Heart right ventricle (tissue), 16 donors: ENCODE measurements around the gene NEUROG2. TPM values are rescaled to one million over a fixed set of nuclear protein-coding genes. Genes with fewer than 3 reads are reported as not detected.
A peak's percentile ranks its signal among the peaks of the same experiment; 100 is the strongest.

ENCODE experiments used
- ATAC-seq, 8 donors: fragments of 200-7000 bp; cut with Tn5 transposase; one replicate each; pipeline ENCODE4 v1.9.1; 2020; ENCODE audit warnings: mild to moderate bottlenecking in 8 of 8, moderate library complexity in 8 of 8, moderate number of reproducible peaks in 1 of 8
- DNase-seq, 2 donors: peaks; one replicate each; pipeline ENCODE4 v3.0.0-alpha.2; 2020
- H3K27ac ChIP-seq, 10 donors: fragments of 200-600 bp; sonication (generic) in 2 of 10; one replicate each; pipeline versions ENCODE4 v1.5.0 to v1.8.0; 2020 to 2022; ENCODE audit warnings: mild to moderate bottlenecking in 3 of 10
- H3K27me3 ChIP-seq, 7 donors: fragments of 200-600 bp; one replicate each; pipeline ENCODE4 v1.8.0; 2021 to 2022; ENCODE audit warnings: mild to moderate bottlenecking in 2 of 7
- H3K36me3 ChIP-seq, 9 donors: fragments of 200-600 bp; sonication (generic) in 1 of 9; one replicate each; pipeline versions ENCODE4 v1.5.0 to v1.8.0; 2020 to 2022; ENCODE audit warnings: mild to moderate bottlenecking in 2 of 9
- H3K4me1 ChIP-seq, 9 donors: fragments of 200-600 bp; sonication (generic) in 1 of 9; one replicate each; pipeline versions ENCODE4 v1.5.0 to v1.8.0; 2020 to 2022; ENCODE audit warnings: mild to moderate bottlenecking in 4 of 9
- H3K4me3 ChIP-seq, 10 donors: fragments of 200-600 bp; sonication (generic) in 2 of 10; one replicate each; pipeline versions ENCODE4 v1.5.0 to v1.8.0; 2020 to 2022; ENCODE audit warnings: mild to moderate bottlenecking in 7 of 10, moderate library complexity in 2 of 10
- H3K9me3 ChIP-seq, 11 donors: fragments of 200-600 bp in 10 of 11; sonication (generic) in 2 of 11; one replicate each; pipeline versions ENCODE4 v1.5.0 to v1.8.0; 2013 to 2022; ENCODE audit warnings: mild to moderate bottlenecking in 2 of 11, control low read depth in 1 of 11, moderate library complexity in 1 of 11
- WGBS, 2 donors: extraction: QIAGEN DNeasy Blood & Tissue Kit; methylation state at CpG; one replicate each; pipeline ENCODE4 v1.1.7; 2013; ENCODE audit warnings: inconsistent platforms in 1 of 2; 5-methylcytosine and 5-hydroxymethylcytosine counted together
- intact Hi-C, 10 donors: fragments of 100-400 bp; cut with DNase I; formaldehyde crosslinking; loops; one replicate each; pipeline versions ENCODE4 v1.11.1 to v1.14.2; 2022
- polyA plus RNA-seq, 2 donors: library from polyadenylated mRNA; stranded (reverse); fragments of 200-250 nt; gene quantifications; one replicate each; pipeline ENCODE4 v1.2.3, GENCODE V29; 2013
- total RNA-seq, 10 donors: library from RNA; stranded (reverse); fragmentation: NEBNext Ultra II Directional in 3 of 10; extraction: Animal tissue kit (Norgen Biotek cat#: 25700) in 3 of 10; gene quantifications; one replicate each; pipeline versions ENCODE4 v1.2.1 to v1.2.4, GENCODE V29; 2021 to 2023
- TF ChIP-seq, protein P1 (sequence below), 9 donors: fragments of 200-600 bp; sonication (generic) in 2 of 9; IDR thresholded peaks; one replicate each; pipeline versions ENCODE4 v1.5.0 to v1.8.0; 2021 to 2022; ENCODE audit warnings: antibody characterized with exemption in 9 of 9, mild to moderate bottlenecking in 5 of 9, moderate library complexity in 1 of 9
- donor health status: Arrhythmogenic right ventricular cardiomyopathy.
- donor health status: ischemic (EF 13 %, LVEDD 7.1; RV severe dilation, severe dysfunction).
- donor health status: healthy with polysubstance abuse.
- donor health status: DM: no; HTN: yes; CAD: no.
- donor health status: DM: no; HTN: no; CAD: no.
- donor health status: ischemic (EF 25% LVEDD 6.9; RV normal size, moderate dysfunction).
- donor health status: ischemic (EF 25% LVEDD 5.7; RV mildly dilated, moderate dysfunction).
- donor health status: healthy.
- donor health status: DM: yes; HTN: yes; CAD: no.
- donor health status: Ischemic cardiomyopathy.
- donor health status: ischemic (EF 35%, LVEDD 5.7; RV mildly dilated, moderate dysfunction).
- donor health status: nonischemic (EF 11% LVEDD 7.7; RV severe dilation, severe dysfunction).
- donor health status: DM: yes; HTN: yes; CAD: no.
- donor health status: PGD.
- donor health status: ischemic (EF 29% LVEDD 5.4; RV normal size, mild dysfunction).
- donor health status: nonischemic (EF 23%, LVEDD 6.1; RV moderate dilation, normal function).

Gene NEUROG2
- total and polyA plus RNA-seq, 12 donors = not detected

DNA sequence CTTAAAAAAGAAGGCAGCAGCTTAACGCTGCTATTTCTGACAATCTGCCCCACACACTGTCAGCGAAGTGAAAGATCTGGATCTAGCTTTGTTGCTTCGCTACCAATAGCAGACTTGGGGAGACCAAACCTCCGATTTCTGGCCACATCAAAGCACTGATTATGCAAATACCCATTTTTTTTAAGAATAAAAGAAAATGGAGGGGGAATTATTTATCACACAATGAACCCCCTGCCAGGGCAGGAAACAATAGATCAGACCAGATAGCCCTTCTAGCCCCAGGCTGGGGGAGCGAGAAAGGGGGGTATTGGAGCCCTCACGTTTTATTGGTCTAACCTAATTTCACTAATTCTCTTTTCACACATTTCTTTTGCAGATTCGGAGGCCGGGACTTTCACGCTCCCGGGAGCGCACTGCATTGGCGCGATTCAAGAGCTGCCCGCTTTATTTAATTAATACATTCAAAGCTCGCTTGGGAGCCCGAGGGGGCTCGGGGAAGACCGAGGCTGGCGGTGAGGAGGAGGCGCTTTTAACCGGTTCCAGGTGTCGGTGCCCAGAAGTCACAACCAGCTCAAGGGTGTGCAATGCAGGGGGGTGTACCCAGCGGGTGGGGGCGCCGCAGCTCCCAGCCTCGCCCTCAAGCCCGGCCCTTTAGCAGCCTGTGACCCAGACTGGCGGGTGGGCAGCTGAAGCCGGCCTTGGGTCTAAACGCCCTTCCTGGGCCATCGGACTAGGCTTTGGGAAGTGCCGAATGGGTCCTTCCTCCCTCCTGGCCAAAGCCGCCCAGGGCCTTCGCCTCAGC, 5.5 kb downstream of the NEUROG2 start:
- TF ChIP-seq, protein P1, sequence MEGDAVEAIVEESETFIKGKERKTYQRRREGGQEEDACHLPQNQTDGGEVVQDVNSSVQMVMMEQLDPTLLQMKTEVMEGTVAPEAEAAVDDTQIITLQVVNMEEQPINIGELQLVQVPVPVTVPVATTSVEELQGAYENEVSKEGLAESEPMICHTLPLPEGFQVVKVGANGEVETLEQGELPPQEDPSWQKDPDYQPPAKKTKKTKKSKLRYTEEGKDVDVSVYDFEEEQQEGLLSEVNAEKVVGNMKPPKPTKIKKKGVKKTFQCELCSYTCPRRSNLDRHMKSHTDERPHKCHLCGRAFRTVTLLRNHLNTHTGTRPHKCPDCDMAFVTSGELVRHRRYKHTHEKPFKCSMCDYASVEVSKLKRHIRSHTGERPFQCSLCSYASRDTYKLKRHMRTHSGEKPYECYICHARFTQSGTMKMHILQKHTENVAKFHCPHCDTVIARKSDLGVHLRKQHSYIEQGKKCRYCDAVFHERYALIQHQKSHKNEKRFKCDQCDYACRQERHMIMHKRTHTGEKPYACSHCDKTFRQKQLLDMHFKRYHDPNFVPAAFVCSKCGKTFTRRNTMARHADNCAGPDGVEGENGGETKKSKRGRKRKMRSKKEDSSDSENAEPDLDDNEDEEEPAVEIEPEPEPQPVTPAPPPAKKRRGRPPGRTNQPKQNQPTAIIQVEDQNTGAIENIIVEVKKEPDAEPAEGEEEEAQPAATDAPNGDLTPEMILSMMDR (IDR thresholded peaks at IDR 0.05) = no peak
- intact Hi-C loops = no loop called here
- Histone ChIP-seq H3K36me3 (no peaks in the 10 kb centered on the region), H3K27me3 (peaks cover 41 to 100% (median 99%) of the 10 kb centered on the region in 7 donors), H3K4me1 (peaks cover 12 to 42% (median 31%) of the 10 kb centered on the region in 9 donors), H3K4me3 (peak overlapping the region in 6 of 10 donors; percentile 8 to 39 (median 19)), H3K9me3 (peaks cover 0 to 4% (median 0%) of the 10 kb centered on the region in 11 donors), H3K27ac (no peak overlapping the region)
- WGBS, 2 donors = 3 to 4% methylated on average over 34 of the region's 34 CpGs
- ATAC-seq (peak in 1 of 8 donors; percentile 8), DNase-seq (no peak)

DNA sequence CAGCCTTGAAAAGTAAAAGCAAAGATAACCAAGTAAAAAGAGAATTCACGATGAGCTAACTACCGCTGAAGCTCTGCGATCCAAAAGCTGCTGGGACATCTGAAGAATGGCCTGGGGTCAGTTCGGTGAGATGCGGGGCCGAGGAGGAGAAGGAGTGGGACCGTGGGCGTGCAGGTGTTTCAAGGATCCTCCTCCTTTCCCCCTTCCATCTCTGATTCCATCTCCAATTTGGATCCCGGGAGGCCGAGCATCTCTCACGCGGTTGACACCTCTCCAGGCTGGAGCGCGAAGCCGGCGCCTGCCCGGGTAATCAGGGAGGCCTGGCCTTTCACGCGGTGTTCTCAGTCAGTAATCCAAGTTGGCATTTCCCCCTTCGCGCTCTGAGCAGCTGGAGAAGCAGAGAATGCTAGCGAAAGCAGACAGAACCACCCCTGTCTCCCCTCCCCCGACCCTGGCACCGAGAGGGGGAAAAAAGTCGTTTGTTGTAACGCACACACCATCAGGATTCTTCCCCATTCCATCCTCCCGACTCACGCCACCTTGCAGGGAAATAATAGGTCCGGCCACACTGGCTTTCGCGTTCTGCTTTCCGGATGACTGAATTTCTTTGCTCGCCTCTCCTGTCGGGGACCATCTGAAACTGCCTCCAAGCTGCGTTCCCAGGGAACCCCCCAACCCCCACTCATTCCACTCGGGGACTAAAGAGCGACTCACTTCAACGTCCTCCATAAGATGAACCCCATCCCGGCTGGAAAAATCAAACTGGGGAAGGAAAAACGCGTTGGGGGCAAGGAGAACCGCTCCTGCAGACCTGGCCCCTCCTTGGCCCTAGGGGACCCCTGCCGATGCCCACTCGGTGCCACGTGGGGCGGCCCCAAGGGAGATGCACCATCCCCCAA, 6.5 kb downstream of the NEUROG2 start:
- intact Hi-C loops = no loop called here
- TF ChIP-seq, protein P1 (IDR thresholded peaks at IDR 0.05) = no peak
- ATAC-seq (peak in 1 of 8 donors; percentile 22), DNase-seq (no peak)
- 2 to 3% methylated on average over 46 of the region's 46 CpGs for WGBS, 2 donors
- peaks cover 33 to 100% (median 99%) of the 10 kb centered on the region in 7 donors for H3K27me3 ChIP-seq
- peaks cover 10 to 33% (median 24%) of the 10 kb centered on the region in 9 donors for H3K4me1 ChIP-seq
- no peaks in the 10 kb centered on the region for H3K36me3 ChIP-seq
- H3K9me3 ChIP-seq = peaks cover 0 to 4% (median 0%) of the 10 kb centered on the region in 11 donors
- no peak overlapping the region for H3K27ac ChIP-seq
- H3K4me3 ChIP-seq = peak overlapping the region in 3 of 10 donors; percentile 20 to 39 (median 20)

DNA sequence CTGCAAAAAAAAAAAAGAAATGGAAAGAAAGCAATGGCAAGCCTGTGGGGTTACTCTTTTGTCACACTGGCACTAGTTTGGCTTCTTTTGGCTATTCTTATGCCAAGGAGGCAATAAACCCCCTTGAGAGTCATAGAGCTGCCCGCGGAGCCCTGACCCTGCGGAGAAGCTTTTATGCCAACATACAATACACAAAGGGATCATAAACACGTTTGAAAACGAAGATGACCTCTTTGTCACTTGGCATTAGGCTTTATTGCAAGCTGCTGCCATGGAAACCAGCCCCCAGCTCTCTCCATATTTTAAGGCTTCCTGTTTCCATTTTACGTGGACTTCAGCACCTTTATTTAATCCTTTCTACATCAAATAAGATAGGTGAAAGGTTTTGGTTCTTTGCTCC, 7.6 kb downstream of the NEUROG2 start:
- Histone ChIP-seq H3K4me3 (no peak overlapping the region), H3K27me3 (peaks cover 24 to 100% (median 99%) of the 10 kb centered on the region in 7 donors), H3K27ac (no peak overlapping the region), H3K9me3 (peaks cover 0 to 4% (median 0%) of the 10 kb centered on the region in 11 donors), H3K36me3 (no peaks in the 10 kb centered on the region), H3K4me1 (peaks cover 10 to 27% (median 20%) of the 10 kb centered on the region in 9 donors)
- DNase-seq (no peak), ATAC-seq (no peak)
- TF ChIP-seq, protein P1 (IDR thresholded peaks at IDR 0.05) = no peak
- intact Hi-C loops = no loop called here
- WGBS, 2 donors = 4 to 10% methylated on average over 6 of the region's 6 CpGs

DNA sequence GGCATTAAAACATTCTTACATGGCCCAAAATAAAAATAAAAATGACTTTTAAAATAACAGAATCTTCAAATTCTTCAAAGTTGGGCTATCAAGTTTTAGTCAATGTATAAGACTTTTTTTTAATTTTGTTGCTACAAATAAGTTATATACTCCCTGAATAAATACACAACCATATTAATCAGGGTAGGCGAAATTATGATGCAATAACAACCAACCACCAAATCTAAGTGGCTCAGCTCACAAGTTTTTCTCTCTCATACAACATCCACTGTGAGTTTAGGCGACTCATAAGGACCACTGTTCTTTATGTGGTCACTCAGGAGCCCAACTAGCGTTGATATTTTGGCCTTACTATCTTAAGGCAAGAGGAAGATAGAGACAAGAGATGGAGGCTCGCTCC, 11.2 kb downstream of the NEUROG2 start:
- TF ChIP-seq, protein P1 (IDR thresholded peaks at IDR 0.05) = no peak
- no peak for ATAC-seq
- Histone ChIP-seq H3K27me3 (peaks cover 6 to 99% (median 86%) of the 10 kb centered on the region in 7 donors), H3K9me3 (peaks cover 0 to 4% (median 0%) of the 10 kb centered on the region in 11 donors), H3K4me3 (no peak overlapping the region), H3K36me3 (no peaks in the 10 kb centered on the region), H3K4me1 (peaks cover 0 to 10% (median 7%) of the 10 kb centered on the region in 9 donors), H3K27ac (no peak overlapping the region)
- 77 to 83% methylated on average over 4 of the region's 4 CpGs for WGBS, 2 donors
- intact Hi-C loops = no loop called here
- no peak for DNase-seq
